ENCODE measurements around the gene EPHX1.

EPHX1 gene

DNA sequence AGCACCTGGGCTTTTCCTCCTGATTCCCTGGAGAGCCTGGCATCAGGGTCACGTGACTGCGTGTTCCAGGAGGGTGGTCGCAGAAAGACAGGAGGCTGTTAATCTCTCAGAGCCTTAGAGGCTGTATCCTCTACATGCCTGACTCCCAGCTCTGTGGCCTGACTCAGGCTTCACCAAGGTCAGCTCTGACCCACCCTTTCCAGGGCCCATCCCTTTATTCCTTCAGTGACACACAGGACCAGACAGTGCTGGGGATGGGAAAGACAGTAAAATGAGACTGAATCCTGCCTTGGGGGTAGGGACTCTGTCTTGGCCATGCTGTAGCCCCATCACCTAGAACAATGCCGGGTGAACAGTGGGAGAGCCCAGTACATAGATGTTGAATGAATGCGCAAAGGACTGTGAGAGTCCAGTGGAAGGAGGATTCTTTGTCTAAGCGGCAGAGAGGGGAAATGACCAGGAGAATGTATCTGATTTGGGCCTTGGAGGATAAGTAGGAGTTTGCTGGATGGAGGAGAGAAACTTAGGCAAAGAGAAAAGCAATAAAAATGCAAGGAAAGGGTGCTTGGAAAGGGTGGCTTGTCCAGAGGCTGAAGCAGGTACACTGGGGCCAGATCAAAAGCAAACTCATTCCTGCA is 33.0 kb downstream of the EPHX1 start:
- no peak for DNase-seq (ENCODE audit: low read depth)

DNA sequence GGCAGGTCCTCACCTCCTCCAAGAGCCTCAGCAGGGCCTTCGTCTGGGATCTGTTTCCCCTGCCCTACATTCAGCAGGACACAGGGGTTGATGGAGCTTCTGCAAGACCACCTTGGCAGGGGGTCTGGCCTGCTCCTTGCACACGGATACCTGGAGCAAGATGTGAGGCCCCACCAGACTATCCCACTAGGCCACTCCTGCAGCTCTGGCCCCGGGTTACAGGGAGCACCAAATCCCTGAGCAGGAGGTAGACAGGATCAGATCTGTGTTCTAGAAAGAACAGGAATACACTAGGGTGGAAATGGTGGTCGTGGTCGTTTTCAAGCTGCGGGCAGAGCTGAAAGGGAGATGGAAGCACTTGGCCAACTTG is 33.5 kb downstream of the EPHX1 start:
- DNase-seq (ENCODE audit: low read depth) = no peak

DNA sequence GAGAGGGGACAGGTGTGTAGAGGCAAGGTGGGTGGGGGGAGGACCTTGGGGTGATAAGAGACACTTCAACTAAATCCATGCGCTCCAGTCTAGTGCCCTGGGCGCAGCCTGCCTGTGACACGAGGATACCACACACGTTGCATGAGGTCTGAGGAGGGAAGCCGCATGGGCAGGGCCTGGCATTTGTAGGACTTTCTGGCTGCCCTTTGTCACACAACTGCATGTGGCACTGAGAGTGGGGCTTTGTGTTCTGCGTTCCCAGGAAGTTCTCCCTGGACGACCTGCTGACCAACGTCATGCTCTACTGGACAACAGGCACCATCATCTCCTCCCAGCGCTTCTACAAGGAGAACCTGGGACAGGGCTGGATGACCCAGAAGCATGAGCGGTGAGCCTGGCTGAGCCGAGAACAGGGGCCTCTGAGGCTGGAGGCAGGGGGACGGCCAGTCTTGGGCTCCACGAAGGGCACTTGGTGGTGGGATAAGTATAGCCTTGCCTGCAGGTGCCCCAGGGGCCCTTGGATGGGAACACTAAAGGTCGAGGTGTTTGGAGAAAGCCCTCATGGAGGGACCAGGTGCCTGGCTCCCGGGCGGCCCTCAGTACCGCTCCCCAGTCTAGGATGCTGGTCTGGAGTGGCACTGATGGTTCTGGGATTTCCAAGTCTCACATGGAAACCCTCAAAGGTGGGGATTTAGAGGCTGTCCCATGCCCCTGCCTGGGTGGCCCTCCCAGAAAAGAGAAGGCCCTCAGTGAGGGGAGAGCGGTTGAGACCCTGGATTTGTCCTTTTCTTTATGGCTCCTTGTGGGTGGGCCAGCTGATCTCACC is 34.5 kb downstream of the EPHX1 start:
- no peak for DNase-seq (ENCODE audit: low read depth)

DNA sequence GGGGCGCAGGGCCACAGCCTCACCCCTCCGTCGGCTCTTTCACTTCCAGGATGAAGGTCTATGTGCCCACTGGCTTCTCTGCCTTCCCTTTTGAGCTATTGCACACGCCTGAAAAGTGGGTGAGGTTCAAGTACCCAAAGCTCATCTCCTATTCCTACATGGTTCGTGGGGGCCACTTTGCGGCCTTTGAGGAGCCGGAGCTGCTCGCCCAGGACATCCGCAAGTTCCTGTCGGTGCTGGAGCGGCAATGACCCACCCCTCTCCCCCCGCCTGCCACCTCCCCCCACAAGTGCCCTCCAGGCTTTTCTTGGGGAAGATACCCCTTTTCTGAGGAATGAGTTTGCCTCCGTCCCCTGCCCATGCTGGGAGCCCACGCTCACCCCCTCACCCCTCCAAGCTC is 35.2 kb downstream of the EPHX1 start:
- DNase-seq (ENCODE audit: low read depth) = no peak

DNA sequence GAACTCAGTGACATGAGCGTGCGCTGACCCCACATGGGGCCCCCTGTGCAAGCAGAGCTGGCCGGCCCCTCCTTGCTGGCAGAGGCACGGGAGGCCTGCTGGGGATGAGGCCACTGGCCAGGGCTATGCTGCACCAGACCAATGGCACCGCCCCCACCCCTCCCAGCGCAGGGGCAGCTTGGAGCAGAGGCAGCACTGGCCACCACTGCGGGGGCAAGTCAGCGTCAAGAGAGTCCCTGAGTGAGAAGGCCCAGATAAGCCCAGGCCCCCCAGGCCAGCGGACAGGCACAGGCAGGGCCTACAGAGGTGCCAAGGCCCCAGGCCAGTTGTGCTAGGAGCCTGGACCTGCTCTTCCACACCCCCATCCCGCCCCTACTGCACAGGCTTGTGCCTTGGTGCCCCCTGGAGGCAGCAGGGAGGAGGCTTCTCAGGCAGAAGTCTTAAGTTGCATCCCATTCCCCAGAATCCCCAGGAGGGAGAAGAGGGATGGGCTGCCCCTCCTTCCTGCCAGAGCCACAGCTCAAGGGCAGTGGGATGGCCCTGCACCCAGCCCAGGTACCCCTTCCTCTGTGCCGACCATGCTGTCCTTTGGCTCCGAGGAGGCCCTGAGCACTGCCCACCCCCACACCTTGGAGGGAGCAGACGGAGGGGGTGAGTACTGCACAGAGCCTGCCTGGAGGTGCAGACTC is 35.8 kb downstream of the EPHX1 start:
- peak; percentile 47 for DNase-seq (ENCODE audit: low read depth)

DNA sequence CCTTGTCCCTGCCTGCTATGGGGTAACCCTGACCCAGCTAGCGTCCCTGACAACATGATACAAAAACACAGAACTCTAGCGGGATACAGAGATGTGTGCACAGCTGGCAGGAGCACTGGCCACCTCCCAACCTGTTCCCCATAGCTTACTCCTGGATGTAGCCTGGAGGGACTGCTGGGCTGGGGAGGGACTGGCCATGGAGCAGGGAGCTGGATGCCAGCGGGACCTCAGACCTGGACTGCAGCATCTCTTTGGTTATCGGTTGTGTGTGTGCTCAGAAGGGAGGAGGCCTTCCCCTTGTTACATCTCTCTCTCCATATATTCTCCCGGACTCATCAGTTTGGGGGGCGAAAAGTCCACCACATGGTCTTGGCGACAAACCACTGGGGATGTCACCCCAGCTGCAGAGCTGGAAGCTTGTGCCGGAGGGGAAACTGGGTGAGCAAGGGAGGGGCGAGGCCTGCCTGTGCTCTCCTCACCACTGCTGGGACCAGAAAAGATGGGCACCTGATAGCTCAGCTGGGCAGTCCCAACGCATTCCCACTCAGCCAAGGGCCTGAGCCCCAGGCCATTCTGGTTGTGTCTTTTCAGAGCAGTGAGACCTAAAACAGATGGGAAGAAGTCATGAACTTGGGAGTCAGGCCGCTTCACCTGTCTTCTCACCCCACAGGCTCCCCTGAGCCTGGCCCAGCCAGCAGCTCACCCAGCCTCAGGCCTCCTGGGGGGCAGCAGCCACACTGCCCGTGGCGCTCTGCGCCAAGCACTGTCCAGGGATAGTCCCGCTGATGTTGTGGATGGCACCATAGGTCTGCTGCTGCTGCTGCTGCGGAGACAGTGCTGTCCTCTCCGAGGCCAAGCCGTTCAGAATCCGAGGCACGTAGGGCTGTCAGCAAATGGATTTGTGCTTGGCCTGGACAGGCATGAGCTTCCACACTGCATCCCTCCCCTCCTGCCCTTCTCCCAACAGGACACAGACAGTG is 36.7 kb downstream of the EPHX1 start:
- DNase-seq (ENCODE audit: low read depth) = no peak

DNA sequence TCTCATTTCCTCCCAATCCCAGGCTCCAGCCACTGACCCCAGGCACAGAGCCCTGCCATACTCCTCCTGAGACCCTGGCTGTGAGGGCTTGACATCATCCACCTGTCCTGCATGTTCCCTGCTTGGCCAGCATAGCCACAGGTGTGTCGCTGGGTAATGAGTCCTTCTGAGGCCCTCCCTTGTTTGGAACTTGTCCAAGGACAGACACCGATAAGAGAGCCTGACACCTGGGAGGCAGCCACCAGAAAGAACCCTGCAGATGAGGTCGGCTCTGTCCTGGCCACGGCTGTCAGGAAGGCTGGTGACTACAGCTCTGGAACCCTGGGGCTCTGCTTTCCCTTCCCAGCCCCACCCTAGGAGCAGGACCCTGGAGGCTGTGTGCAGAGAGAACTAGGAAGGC is 37.7 kb downstream of the EPHX1 start:
- DNase-seq (ENCODE audit: low read depth) = no peak

DNA sequence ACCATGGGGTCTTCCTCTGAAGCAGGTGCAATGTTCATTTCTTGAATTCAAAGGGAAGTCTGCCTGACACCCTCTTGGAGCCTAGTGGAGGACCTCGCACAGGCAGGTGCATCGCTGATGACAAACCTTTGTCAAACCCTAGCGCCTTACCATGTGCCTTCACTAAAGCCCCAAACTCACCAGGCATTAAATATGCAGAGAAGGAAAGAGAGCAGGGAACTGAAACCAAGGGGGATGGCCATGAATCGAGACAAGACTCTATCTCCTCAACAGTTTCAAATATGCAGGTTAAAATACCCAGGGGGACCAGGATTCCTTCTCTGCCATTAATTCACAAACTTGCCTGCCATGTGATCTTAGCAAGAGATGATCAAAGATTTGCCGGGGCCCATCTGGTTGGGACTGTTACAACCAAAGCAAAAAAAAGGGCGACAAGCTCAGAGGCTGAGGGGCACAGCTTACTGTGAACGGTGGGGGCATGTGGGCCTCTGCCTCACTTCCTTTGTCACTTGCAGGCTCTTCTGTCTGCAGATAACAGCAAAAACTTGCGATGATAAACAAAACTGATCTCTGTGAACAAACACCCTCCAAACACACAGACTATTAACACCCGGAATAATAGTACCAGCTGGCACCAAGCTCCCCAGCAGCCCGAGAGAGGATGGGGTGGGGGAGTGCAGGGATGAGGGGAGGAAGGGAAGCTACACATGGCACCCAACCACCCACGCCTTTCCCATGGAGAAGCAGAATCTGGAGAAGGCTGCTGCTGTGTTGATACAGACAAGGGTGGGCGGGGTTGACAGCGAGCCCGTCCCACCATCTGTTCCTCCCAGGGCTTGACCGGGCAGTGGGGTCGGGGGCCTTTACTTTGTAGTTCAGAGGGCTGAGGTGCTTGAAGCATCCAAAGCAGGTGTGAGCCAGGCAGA is 38.4 kb downstream of the EPHX1 start:
- no peak for DNase-seq (ENCODE audit: low read depth)

DNA sequence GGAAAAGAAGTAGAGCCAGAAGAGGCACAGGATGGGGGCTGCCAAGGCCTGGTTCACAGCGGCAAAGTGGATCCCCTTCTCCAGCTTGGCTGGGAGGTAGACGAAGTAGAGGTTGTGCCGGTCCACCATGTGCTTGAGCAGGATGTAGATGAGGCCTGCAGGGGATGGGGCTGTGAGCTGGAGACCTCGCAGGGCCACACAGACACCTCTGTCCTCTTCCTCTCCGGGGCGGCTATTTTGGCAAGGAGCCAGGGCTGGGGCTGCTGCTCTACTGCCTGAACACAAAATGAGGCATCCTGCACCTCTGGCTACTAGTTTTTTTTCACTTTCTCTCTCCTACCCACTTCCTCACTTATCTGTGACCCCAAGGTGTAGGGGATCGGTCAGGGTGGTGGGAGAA is 40.0 kb downstream of the EPHX1 start:
- DNase-seq (ENCODE audit: low read depth) = no peak

DNA sequence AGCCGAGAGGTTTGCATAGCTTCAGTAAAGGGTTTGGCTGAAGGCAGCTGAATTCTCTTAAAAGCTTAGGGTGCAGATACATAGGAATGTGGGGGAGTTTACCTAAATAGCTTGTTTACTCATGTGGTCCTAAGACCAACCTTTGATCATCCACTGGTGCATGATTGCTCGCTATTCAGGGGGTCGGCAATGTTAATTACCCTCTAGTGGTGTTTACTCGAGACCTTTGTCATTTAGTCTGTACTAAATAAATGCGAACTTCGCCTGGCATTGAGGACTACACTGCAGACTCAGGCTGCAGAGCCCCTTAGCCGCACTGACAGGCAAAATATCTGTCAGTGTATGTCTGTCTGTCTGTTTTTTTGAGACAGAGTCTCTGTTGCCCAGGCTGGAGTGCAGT is 40.4 kb downstream of the EPHX1 start:
- no peak for DNase-seq (ENCODE audit: low read depth)

DNA sequence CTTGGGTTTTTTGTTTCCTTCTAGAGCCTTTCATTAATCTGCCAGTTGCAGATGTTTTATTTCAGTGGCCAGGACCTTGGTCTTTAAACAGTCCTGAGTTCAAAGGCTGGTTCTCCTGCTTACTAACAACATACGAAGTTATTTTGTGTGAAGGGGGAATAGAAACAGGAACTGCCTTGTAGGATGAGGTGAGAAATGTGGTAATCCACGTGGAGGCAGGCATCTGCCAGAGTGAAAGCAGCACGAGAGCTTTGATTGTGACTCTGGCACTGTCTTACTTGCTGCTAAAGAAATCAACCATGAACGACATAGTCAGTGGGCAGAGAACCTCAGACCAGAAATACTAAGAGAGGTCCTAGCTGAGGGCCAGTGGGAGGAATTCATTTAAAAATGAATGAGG is 41.9 kb downstream of the EPHX1 start:
- DNase-seq (ENCODE audit: low read depth) = no peak

DNA sequence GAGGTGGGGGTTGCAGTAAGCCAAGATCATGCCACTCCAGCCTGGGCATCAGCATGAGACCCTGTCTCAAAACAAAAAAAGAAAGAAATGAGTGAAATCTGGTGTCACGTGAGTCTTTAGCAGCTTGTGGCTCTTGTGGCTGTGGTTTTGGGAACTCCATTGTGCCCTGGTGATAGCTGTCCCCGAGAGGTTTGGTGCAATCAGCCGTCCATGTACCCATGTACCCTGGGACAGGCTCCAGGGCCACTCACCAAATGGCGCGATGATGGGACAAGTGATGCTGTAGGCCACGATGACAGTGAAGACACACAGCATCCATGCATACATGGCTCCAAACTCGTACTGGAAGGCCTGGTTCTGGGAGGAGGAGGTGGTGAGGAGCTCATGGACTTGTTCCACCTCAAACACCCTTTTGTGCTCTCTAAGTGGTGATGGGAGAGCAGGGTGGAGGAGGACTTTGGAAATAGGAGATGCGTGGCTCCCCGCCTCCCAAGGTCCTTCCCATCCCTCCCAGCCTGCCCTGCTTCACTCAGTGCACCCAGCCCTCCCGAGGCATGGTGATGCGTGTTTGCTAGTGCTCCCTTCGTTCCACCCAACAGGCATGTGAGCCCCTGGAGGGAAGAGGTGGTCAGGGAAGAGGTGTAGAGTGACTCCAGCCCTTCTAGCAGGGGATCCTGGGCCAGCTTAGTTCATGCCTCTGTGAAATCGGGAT is 42.6 kb downstream of the EPHX1 start:
- DNase-seq (ENCODE audit: low read depth) = no peak

DNA sequence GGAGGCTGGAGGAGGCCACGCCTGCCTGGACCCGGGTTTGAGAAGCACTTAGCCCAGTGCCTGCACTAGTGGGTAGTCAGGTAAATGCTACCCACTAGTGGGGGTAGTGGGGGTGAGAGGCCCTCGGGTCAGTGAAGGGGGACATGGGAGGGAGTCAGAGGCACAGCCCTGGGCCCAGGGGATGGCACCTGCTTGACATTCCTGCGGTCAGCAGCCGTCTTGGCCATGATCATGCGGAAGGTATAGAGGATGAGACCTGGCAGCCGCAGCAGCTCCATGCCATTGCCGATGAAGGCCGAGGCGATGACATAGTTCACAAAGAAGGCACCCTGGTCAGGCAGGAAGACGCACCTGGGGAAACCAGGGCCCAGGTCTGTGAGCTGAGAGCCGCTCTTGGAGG is 43.5 kb downstream of the EPHX1 start:
- DNase-seq (ENCODE audit: low read depth) = no peak

DNA sequence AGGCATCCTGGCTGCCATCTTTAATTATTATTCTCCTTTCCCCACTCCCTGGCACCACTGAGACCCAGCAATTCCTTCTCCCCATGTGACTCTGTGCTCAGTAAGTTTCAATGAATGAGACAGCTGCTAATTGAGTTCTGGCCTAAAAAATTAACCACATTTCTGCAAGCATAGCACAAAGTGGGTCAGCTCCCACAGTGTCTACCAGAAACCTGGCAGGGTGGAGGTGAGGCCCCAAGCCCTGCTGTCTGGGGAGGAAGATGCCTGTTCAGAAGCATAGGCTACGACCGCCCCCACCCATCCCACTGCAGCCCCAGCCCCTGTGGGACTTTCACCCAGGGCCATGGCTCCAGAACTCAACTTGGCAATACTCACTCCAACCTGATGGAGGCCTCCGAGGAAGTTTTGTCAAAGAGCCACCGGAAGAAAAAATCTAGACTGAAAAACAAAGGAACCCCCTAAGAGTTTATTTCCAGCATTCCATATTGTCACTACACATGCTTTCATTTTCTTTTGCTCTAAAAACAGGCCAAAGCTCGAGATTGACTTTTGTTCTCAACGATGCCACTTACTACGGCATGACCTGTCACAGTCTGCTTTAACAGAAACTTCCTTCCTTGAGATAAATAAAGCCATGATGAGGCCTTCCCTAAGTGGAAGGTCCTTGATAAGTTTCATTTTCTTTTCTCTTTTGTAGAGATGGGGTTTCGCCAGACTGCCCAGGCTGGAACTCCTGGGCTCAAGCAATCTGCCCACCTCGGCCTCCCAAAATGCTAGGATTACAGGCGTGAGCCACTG is 45.8 kb downstream of the EPHX1 start:
- DNase-seq (ENCODE audit: low read depth) = no peak

DNA sequence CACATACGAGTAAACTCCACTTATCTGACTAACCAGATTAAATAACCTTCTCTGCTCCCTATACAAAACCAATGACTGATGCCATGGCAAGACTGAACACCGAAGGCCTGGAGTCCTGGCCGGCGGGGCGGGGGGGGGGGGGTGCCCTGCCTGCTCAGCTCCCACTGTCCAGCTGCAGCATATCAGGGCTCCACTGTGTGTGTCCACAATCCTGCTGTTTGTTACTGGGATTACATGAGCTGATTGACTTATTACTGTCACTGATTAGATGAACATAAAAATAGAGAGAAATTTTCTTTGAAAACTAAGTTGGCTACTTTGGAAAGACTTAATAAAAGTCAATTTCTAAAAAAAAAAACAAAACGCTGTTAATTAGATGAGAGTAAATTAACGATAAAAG is 47.3 kb downstream of the EPHX1 start:
- DNase-seq (ENCODE audit: low read depth) = no peak

DNA sequence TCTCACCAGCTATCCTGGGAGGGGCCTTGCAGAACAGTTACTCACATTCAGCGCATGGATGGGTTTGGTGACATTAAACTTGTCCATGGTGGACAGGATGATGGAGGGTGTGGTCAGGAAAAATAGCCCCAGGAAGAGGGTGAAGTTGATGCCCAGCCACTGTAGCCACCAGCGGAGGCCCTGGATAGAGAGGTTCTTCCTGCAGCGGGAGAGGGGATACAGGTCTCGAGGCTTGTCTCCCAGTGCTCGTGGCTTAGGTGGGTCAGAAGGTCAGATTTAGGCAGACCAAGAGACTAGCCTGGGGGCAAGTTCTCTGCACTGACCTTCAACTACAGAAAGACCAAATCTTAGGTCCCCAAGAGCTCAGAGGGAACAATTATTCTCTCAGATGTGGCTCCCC is 49.2 kb downstream of the EPHX1 start:
- DNase-seq (ENCODE audit: low read depth) = no peak

DNA sequence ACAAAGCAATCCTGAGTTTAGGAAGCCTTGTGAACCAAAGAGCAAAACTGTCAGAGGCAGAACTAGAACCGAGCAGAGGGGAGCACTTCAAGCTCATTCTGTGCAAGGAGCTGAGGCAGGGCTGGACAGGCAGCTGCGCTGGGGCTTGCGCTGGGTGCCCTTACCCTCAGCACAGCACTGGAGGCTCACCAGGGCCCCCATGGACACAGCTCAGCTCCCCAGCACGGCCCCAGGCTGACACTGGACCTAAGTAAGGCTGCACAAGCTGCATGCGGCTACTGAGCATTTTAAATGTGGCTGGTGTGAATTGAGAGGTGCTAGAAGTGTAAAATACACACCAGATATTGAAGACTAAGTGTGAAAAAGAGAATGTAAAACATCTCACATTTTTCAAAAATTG is 50.2 kb downstream of the EPHX1 start:
- no peak for DNase-seq (ENCODE audit: low read depth)

DNA sequence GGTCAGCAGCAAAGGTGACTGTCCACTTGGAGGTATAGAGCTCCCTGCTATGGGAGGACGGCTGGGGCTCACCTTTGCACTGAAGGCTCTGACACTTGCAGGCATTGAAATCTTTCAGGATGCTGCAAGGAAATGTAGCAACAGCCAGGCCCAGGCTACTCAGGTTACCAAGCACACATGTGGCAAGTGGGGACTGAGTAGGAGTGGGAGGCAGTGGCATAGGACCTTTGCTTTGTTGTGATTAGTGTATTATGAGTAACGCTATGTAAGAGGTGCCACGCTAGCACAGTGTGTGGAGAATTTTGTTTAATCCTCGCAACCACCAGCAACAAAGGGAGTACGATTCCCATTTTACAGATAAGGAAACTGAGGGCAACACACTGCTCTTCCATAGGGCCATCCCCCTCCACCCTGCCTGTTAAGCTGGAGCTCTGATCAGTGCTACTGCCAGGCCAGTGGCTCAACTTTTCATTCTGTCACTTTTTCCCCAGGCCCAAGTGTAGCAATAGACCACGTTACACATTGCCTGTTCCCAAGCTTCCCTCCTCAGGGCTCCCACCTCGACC is 51.0 kb downstream of the EPHX1 start:
- no peak for DNase-seq (ENCODE audit: low read depth)
